Measurements from ENCODE around the gene ERI2. TPM values are rescaled to one million over a fixed set of nuclear protein-coding genes. Genes with fewer than 3 reads are reported as not detected.

Gene ERI2
- total RNA-seq, 1 donor from 2014 or later: 17.6 TPM

DNA sequence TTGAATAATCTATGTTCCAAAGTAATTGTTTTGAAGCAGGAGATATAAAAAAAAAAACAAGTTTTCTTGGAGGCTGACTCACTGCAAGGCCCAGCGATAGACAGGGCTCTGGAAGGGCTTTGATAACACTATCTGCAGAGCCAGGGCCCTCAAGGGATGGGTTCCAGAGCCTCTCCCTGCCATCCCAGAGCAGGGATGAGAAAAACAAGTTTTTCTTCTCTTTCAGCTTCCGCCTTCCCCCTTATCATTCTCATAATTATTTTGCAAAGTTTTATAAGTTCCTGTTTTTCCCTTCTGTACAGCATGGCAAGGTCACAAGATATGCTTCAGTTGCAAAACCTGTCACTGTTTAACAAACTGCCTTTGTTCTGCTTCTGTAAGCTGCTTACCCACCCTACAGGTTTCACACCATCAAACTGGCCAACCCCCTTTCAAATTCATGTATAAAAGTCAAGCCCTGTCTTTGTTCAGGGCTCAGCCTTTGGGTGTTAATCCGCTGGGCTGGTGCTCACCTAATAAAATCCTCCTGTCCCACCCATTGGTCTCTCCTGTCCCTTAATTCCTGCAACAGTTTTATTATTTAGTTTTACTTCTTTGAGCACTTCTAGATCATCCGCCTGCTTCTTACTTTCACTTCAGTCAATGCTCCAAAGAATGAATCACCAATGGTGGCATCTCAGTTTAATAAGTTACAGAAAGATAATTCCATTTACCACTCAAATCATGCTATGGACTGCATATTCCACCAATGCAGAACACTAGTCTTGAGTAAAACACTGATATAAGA, 59.0 kb downstream of the ERI2 start:
- no peaks in the 10 kb centered on the region for H3K27me3 ChIP-seq (ENCODE audit: low read depth)
- intact Hi-C loops (cut with DNase I): no loop called here
- DNase-seq: no peak
- H3K27ac ChIP-seq: peak overlapping the region; percentile 11
- TF ChIP-seq, protein P1, sequence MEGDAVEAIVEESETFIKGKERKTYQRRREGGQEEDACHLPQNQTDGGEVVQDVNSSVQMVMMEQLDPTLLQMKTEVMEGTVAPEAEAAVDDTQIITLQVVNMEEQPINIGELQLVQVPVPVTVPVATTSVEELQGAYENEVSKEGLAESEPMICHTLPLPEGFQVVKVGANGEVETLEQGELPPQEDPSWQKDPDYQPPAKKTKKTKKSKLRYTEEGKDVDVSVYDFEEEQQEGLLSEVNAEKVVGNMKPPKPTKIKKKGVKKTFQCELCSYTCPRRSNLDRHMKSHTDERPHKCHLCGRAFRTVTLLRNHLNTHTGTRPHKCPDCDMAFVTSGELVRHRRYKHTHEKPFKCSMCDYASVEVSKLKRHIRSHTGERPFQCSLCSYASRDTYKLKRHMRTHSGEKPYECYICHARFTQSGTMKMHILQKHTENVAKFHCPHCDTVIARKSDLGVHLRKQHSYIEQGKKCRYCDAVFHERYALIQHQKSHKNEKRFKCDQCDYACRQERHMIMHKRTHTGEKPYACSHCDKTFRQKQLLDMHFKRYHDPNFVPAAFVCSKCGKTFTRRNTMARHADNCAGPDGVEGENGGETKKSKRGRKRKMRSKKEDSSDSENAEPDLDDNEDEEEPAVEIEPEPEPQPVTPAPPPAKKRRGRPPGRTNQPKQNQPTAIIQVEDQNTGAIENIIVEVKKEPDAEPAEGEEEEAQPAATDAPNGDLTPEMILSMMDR (IDR thresholded peaks at IDR 0.05): no peak
- ATAC-seq: peak in 1 of 2 donors; percentile 38
- H3K4me3 ChIP-seq: no peak overlapping the region
- H3K36me3 ChIP-seq: no peaks in the 10 kb centered on the region
- H3K9me3 ChIP-seq: peaks cover 16% of the 10 kb centered on the region
- H3K4me1 ChIP-seq: peaks cover 11% of the 10 kb centered on the region

DNA sequence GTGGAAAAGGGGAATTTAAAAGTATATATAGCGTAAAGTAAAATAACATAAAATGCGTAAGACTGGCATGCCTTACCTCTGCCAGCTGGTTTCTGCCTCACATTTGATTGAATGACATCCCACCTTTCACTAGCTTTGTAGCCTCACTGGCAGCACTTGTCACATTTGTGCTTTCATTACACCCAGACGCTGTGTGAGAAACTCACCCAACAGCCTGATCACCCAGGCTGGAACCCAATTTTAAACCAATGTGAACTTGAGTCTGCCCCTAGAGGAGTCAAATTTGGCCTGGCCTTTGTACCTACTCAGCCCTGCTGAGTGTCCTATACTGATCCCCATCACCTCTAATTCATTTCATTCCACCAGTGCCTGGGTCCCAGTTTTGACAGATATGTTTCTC, 59.8 kb downstream of the ERI2 start:
- Histone ChIP-seq H3K27ac (no peak overlapping the region), H3K4me1 (peaks cover 11% of the 10 kb centered on the region), H3K9me3 (peaks cover 16% of the 10 kb centered on the region), H3K27me3 (ENCODE audit: low read depth) (no peaks in the 10 kb centered on the region), H3K36me3 (no peaks in the 10 kb centered on the region), H3K4me3 (no peak overlapping the region)
- ATAC-seq (no peak), DNase-seq (no peak)
- intact Hi-C loops (cut with DNase I): no loop called here
- TF ChIP-seq, protein P1 (IDR thresholded peaks at IDR 0.05): no peak

Other genes with a start within 250 kb of the ERI2 start
- gene ACSM2B, start 230.1 kb downstream of the ERI2 start, total RNA-seq: not detected
- 0.53 TPM for gene ACSM1, start 108.8 kb downstream of the ERI2 start, total RNA-seq
- 41.3 TPM for gene THUMPD1, start 64.7 kb downstream of the ERI2 start, total RNA-seq
- 25.2 TPM for gene ACSM3, start 42.5 kb downstream of the ERI2 start, total RNA-seq
- 4.7 TPM for gene REXO5, start 55 bp upstream of the ERI2 start, total RNA-seq
- gene DCUN1D3, start 93.9 kb upstream of the ERI2 start, total RNA-seq: 20.7 TPM
- gene LYRM1, start 94.3 kb upstream of the ERI2 start, total RNA-seq: 23.3 TPM

All from lower lobe of right lung (tissue), 2 donors.